H1 (cell line): ENCODE results near the gene ZNF608. TPM values are rescaled to one million over a fixed set of nuclear protein-coding genes. Genes with fewer than 3 reads are reported as not detected.

Source experiments
- BCL11A ChIP-seq, 2 experiments: IDR thresholded peaks; one replicate each; pipeline ENCODE4 v1.6.1; 2011; ENCODE audit warnings: low read depth in 2 of 2, low read length in 2 of 2, mild to moderate bottlenecking in 2 of 2
- CBX5 ChIP-seq: fragments of 300-800, 300-1000 bp; sonication (generic); IDR thresholded peaks from 2 replicates; pipeline ENCODE4 v1.7.1; 2016; ENCODE audit warnings: antibody characterized with exemption, low read length, low read depth
- CBX8 ChIP-seq: fragments of 300-800, 300-1000 bp; sonication (generic); IDR thresholded peaks from 2 replicates; pipeline ENCODE4 v1.7.1; 2016; ENCODE audit warnings: low read depth, low read length, borderline replicate concordance
- CHD2 ChIP-seq: IDR thresholded peaks from 2 replicates; pipeline ENCODE4 v1.6.1; 2012; ENCODE audit warnings: low read length, improper control_type of control experiment
- CREB1 ChIP-seq: IDR thresholded peaks from 2 replicates; pipeline ENCODE4 v1.6.1; 2012; ENCODE audit warnings: inconsistent platforms
- EGR1 ChIP-seq: IDR thresholded peaks from 2 replicates; pipeline ENCODE4 v1.6.1; 2011; ENCODE audit warnings: low read depth, low read length, borderline replicate concordance
- FOSL1 ChIP-seq: IDR thresholded peaks from 2 replicates; pipeline ENCODE4 v1.6.1; 2011; ENCODE audit warnings: mild to moderate bottlenecking, low read depth, low read length, moderate library complexity; ENCODE audit not compliant: insufficient read depth
- JUN ChIP-seq: IDR thresholded peaks from 2 replicates; pipeline ENCODE4 v1.6.1; 2011; ENCODE audit warnings: low read depth, mild to moderate bottlenecking, improper control_type of control experiment, low read length
- KDM1A ChIP-seq: fragments of 200-600, 300-600 bp; sonication (generic); IDR thresholded peaks from 2 replicates; pipeline ENCODE4 v1.7.1; 2016; ENCODE audit warnings: mild to moderate bottlenecking, low read length, borderline replicate concordance
- KDM4A ChIP-seq: IDR thresholded peaks from one replicate; pipeline ENCODE4 v1.7.1; 2012; ENCODE audit warnings: low read depth, mild to moderate bottlenecking, moderate library complexity, low read length, inconsistent platforms; ENCODE audit not compliant: severe bottlenecking
- PHF8 ChIP-seq: fragments of 200-600 bp; sonication (generic); conservative IDR thresholded peaks from 2 replicates; pipeline ENCODE4 v1.7.1; 2012; ENCODE audit warnings: low read depth, mild to moderate bottlenecking, inconsistent platforms, low read length, moderate library complexity
- POLR2A ChIP-seq, 2 experiments: IDR thresholded peaks; 1 replicate in 1 of 2; 2 replicates in 1 of 2; pipeline ENCODE4 v1.6.1; 2011; ENCODE audit warnings: low read depth in 2 of 2, low read length in 2 of 2, mild to moderate bottlenecking in 2 of 2; ENCODE audit errors: control extremely low read depth in 1 of 2
- POU5F1 ChIP-seq: IDR thresholded peaks from 2 replicates; pipeline ENCODE4 v1.6.1; 2011; ENCODE audit warnings: low read depth, mild to moderate bottlenecking, low read length, moderate library complexity
- RFX5 ChIP-seq: IDR thresholded peaks from 2 replicates; pipeline ENCODE4 v1.6.1; 2011; ENCODE audit warnings: low read depth, low read length, improper control_type of control experiment, borderline replicate concordance
- RXRA ChIP-seq: IDR thresholded peaks from 2 replicates; pipeline ENCODE4 v1.6.1; 2011; ENCODE audit warnings: low read depth, mild to moderate bottlenecking, low read length, moderate library complexity; ENCODE audit not compliant: insufficient read depth
- SAP30 ChIP-seq: fragments of 300-600 bp; sonication (generic); IDR thresholded peaks from 2 replicates; pipeline ENCODE4 v1.7.1; 2012; ENCODE audit warnings: low read length, moderate library complexity, mild to moderate bottlenecking, inconsistent platforms; ENCODE audit not compliant: insufficient read depth, insufficient replicate concordance
- SIRT6 ChIP-seq: IDR thresholded peaks from one replicate; pipeline ENCODE4 v1.7.1; 2012; ENCODE audit warnings: low read length, inconsistent platforms
- SP1 ChIP-seq: IDR thresholded peaks from 2 replicates; pipeline ENCODE4 v1.6.1; 2011; ENCODE audit warnings: low read depth, low read length
- TEAD4 ChIP-seq: IDR thresholded peaks from 2 replicates; pipeline ENCODE4 v1.6.1; 2012; ENCODE audit warnings: low read depth, low read length, inconsistent platforms, mixed read lengths
- polyA plus RNA-seq, 7 experiments: library from polyadenylated mRNA; depleted of rRNA in 3 of 7; stranded (reverse) in 5 of 7; unstranded in 2 of 7; fragments of >200 nt in 5 of 7; fragments of 200-250 nt in 2 of 7; gene quantifications; 1 replicate in 5 of 7; 2 replicates in 1 of 7; 4 replicates in 1 of 7; pipeline versions ENCODE4 v1.2.1 to v1.2.3, GENCODE V29; 2011 to 2013; ENCODE audit warnings: missing spikeins in 2 of 7, mixed read lengths in 2 of 7
- total RNA-seq: library from RNA; stranded (reverse); fragmentation: NEBNext Ultra II Directional; extraction: Animal tissue kit (Norgen Biotek cat#: 25700); gene quantifications from 2 replicates; pipeline ENCODE4 v1.2.1, GENCODE V29; 2021
- TF ChIP-seq, protein P1 (sequence below): IDR thresholded peaks from 2 replicates; pipeline ENCODE4 v1.6.1; 2012; ENCODE audit warnings: inconsistent platforms
- TF ChIP-seq, protein P2 (sequence below), 3 experiments: IDR thresholded peaks; 1 replicate in 2 of 3; 2 replicates in 1 of 3; pipeline versions ENCODE4 v1.5.1 to v1.6.1; 2011; ENCODE audit warnings: low read length in 3 of 3, mild to moderate bottlenecking in 3 of 3, inconsistent platforms in 2 of 3, low read depth in 1 of 3, moderate library complexity in 1 of 3; ENCODE audit not compliant: insufficient read depth in 1 of 3; ENCODE audit errors: control extremely low read depth in 1 of 3

ZNF608 gene
- total and polyA plus RNA-seq, 2 of the 8 experiments (the other 6 are each of a cell fraction or from before 2014, with no cell fraction given): 17.2 to 40.8 TPM

DNA sequence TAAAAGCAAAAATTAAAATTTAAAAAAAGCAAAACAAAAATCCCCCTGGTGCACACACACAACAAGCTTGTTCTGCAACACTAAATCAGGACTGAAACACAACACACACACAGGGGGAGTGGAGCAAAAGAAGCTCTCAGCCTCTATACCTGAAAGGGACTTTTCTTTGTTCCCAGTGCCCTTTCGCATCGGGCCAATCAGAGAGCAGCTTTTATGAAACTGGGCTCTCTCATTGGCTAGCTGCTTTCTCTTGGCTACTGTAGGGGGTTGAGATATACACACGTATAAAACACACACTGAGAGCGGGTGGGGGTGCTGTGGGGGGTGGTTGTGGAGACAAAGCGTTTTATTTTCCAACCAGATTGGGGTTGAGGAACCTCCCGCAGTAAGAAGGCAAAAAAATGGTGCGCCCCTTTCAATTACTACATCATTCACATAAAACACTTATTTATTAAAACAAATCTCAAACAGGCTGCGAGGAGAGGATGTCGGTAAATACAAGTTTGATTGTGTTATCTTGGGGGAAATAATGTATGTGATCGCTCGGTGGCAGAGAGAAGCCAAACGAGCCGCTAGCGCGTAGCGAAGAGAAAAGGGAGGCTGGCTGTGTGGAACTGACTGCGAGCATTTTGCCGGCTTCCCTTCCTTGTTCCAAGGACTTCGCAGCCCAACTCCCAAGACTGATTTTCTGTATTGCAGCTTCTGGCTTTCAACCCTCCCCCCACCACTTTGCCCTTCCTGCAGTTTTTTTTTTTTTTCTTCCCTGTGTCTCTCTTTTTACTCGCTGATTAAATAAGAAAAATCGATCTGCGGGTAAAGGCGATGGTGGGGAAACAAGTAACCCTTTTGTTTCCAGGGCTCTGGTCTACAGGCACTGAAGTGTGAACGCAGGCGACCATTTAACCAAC is 2.5 kb upstream of the ZNF608 start (continued):
- TF ChIP-seq FOSL1 (no peak), RFX5 (no peak), JUN (no peak), SP1 (peak; percentile 83), RXRA (no peak), CREB1 (0 out of 2 replicates have a peak, but pooled peaks have one; percentile 14), CBX5 (no peak), CBX8 (no peak), POU5F1 (no peak), BCL11A (IDR thresholded peaks at IDR 0.05; ENCODE audit: low read depth in 2 of 2, low read length in 2 of 2) (no peak), KDM1A (no peak), EGR1 (no peak), POLR2A (IDR thresholded peaks at IDR 0.05; ENCODE audit: control extremely low read depth in 1 of 2, low read depth in 2 of 2, low read length in 2 of 2) (peak; percentile 50 to 68), PHF8 (0 out of 2 replicates have a peak, but pooled peaks have one; percentile 1), SIRT6 (no peak), KDM4A (no peak), CHD2 (peak; percentile 60), SAP30 (no peak), TEAD4 (no peak)
- TF ChIP-seq, protein P1, sequence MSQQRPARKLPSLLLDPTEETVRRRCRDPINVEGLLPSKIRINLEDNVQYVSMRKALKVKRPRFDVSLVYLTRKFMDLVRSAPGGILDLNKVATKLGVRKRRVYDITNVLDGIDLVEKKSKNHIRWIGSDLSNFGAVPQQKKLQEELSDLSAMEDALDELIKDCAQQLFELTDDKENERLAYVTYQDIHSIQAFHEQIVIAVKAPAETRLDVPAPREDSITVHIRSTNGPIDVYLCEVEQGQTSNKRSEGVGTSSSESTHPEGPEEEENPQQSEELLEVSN: no peak
- TF ChIP-seq, protein P2, sequence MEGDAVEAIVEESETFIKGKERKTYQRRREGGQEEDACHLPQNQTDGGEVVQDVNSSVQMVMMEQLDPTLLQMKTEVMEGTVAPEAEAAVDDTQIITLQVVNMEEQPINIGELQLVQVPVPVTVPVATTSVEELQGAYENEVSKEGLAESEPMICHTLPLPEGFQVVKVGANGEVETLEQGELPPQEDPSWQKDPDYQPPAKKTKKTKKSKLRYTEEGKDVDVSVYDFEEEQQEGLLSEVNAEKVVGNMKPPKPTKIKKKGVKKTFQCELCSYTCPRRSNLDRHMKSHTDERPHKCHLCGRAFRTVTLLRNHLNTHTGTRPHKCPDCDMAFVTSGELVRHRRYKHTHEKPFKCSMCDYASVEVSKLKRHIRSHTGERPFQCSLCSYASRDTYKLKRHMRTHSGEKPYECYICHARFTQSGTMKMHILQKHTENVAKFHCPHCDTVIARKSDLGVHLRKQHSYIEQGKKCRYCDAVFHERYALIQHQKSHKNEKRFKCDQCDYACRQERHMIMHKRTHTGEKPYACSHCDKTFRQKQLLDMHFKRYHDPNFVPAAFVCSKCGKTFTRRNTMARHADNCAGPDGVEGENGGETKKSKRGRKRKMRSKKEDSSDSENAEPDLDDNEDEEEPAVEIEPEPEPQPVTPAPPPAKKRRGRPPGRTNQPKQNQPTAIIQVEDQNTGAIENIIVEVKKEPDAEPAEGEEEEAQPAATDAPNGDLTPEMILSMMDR (IDR thresholded peaks at IDR 0.05; ENCODE audit: control extremely low read depth in 1 of 3, insufficient read depth in 1 of 3, low read depth in 1 of 3, low read length in 3 of 3): no peak
